KMS-11 (cell line): ENCODE measurements around the gene SERINC3.

Experiments
- H2AFZ ChIP-seq: fragments of 200-600 bp; sonication (generic); 2 replicates; pipeline ENCODE4 v1.6.1; 2016; ENCODE audit warnings: antibody characterized with exemption, mixed run types, low read depth
- H3K27ac ChIP-seq: fragments of 200-600 bp; sonication (generic); 2 replicates; pipeline ENCODE4 v1.6.1; 2016; ENCODE audit warnings: mild to moderate bottlenecking, mixed run types
- H3K27me3 ChIP-seq: fragments of 200-600 bp; sonication (generic); 2 replicates; pipeline ENCODE4 v1.6.1; 2017; ENCODE audit warnings: mild to moderate bottlenecking, low read depth, mixed run types, moderate library complexity; ENCODE audit not compliant: insufficient read depth
- H3K36me3 ChIP-seq: fragments of 200-600 bp; sonication (generic); 2 replicates; pipeline ENCODE4 v1.6.1; 2017; ENCODE audit warnings: mild to moderate bottlenecking, mixed run types; ENCODE audit not compliant: insufficient read depth
- H3K4me1 ChIP-seq: fragments of 200-600 bp; sonication (generic); 2 replicates; pipeline ENCODE4 v1.6.1; 2016; ENCODE audit warnings: mild to moderate bottlenecking, low read depth, mixed run types; ENCODE audit not compliant: poor library complexity, severe bottlenecking
- H3K4me2 ChIP-seq: fragments of 200-600 bp; sonication (generic); 2 replicates; pipeline ENCODE4 v1.7.0; 2016; ENCODE audit warnings: mild to moderate bottlenecking, mixed run types
- H3K4me3 ChIP-seq: fragments of 200-600 bp; sonication (generic); IDR thresholded peaks from 2 replicates; pipeline ENCODE4 v1.6.1; 2017; ENCODE audit warnings: low read depth, low read length, mixed read lengths; ENCODE audit not compliant: insufficient read depth
- H3K79me2 ChIP-seq: fragments of 200-600 bp; sonication (generic); 2 replicates; pipeline ENCODE4 v1.6.1; 2016; ENCODE audit warnings: low read depth, mixed run types; ENCODE audit not compliant: insufficient read depth
- H3K9ac ChIP-seq: fragments of 200-600 bp; sonication (generic); 2 replicates; pipeline ENCODE4 v1.6.1; 2016; ENCODE audit warnings: mild to moderate bottlenecking, mixed run types
- H4K20me1 ChIP-seq: fragments of 200-600 bp; sonication (generic); 2 replicates; pipeline ENCODE4 v1.6.1; 2016; ENCODE audit warnings: mild to moderate bottlenecking, mixed run types; ENCODE audit not compliant: insufficient read depth
- CTCF ChIP-seq: fragments of 200-600 bp; sonication (generic); conservative IDR thresholded peaks from 2 replicates; pipeline ENCODE4 v1.6.1; 2017; ENCODE audit warnings: low read depth, mild to moderate bottlenecking, antibody characterized with exemption, low read length, moderate library complexity, mixed read lengths

SERINC3 gene

DNA sequence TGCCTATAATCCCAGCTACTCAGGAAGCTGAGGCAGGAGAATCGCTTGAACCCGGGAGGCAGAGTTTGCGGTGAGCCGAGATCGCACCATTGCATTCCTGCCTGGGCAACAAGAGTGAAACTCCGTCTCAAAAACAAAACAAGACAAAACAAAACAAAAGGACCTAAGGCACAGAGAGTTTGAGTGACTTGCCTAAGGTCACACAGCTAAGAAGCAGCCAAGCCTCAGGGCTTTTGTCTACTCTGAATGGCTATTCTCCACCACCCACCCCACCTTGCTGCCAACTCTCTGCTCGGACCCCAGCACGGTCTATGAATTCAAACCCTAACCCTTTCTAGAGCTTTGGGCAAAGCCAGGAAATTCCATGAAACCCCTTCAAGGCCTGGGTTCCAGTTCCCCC, 65.3 kb downstream of the SERINC3 start:
- no peak overlapping the region for H3K4me3 ChIP-seq
- no peak for TF ChIP-seq CTCF

GRCh38 chr20:44455126-44455525, 66.7 kb downstream of the SERINC3 start:
- Histone ChIP-seq H3K27ac (no peak overlapping the region), H3K4me1 (no peaks in the 10 kb centered on the region), H3K36me3 (no peaks in the 10 kb centered on the region), H2AFZ (no peak overlapping the region), H3K4me3 (no peak overlapping the region), H3K79me2 (no peaks in the 10 kb centered on the region), H3K27me3 (no peaks in the 10 kb centered on the region), H3K4me2 (no peak overlapping the region), H4K20me1 (no peaks in the 10 kb centered on the region), H3K9ac (no peak overlapping the region)
- no peak for TF ChIP-seq CTCF

More for the DNA sequence above, 65.3 kb downstream of the SERINC3 start:
- Histone ChIP-seq H2AFZ (no peak overlapping the region), H3K4me1 (no peaks in the 10 kb centered on the region), H4K20me1 (no peaks in the 10 kb centered on the region), H3K27ac (no peak overlapping the region), H3K4me2 (no peak overlapping the region), H3K36me3 (no peaks in the 10 kb centered on the region), H3K27me3 (no peaks in the 10 kb centered on the region), H3K79me2 (no peaks in the 10 kb centered on the region), H3K9ac (no peak overlapping the region)

GRCh38 chr20:44454306-44454963, 67.4 kb downstream of the SERINC3 start:
- no peak overlapping the region for H3K4me2 ChIP-seq

DNA sequence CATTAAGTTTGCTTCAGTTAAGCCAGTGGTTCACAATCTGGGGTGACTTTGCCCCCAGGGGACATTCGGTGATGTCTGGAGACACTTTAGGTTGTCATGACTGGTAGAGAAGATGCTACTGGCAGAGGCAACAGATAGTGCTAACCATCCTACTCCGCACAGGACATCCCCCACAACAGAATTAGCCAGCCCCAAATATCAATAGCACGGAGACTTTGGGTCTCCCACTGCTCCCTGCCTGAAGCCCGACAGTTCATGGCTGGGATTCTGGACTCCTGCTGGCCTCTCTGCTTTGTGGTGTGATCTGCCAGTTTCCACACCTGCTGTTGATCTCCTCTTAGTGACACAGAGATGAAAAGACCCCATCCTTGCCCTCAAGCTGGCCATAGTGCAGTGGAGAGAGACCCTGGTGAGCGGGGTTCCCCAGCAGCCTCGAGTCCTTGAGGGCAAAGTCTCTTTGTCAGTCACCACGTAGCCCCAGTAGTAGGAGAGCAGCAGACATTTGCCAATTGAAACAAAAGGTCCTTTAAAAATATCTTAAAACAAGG, 70.9 kb downstream of the SERINC3 start:
- no peaks in the 10 kb centered on the region for H3K36me3 ChIP-seq
- TF ChIP-seq CTCF: no peak
- H2AFZ ChIP-seq: no peak overlapping the region
- no peaks in the 10 kb centered on the region for H3K27me3 ChIP-seq
- no peaks in the 10 kb centered on the region for H3K79me2 ChIP-seq
- H3K27ac ChIP-seq: no peak overlapping the region
- no peak overlapping the region for H3K4me2 ChIP-seq
- no peak overlapping the region for H3K4me3 ChIP-seq
- peaks cover 10% of the 10 kb centered on the region for H3K4me1 ChIP-seq
- no peak overlapping the region for H3K9ac ChIP-seq
- no peaks in the 10 kb centered on the region for H4K20me1 ChIP-seq

More at GRCh38 chr20:44454306-44454963, 67.4 kb downstream of the SERINC3 start:
- TF ChIP-seq CTCF: no peak
- Histone ChIP-seq H3K4me3 (no peak overlapping the region), H3K27me3 (no peaks in the 10 kb centered on the region), H3K36me3 (no peaks in the 10 kb centered on the region), H2AFZ (no peak overlapping the region), H3K4me1 (peaks cover 2% of the 10 kb centered on the region), H3K79me2 (no peaks in the 10 kb centered on the region), H3K9ac (no peak overlapping the region), H4K20me1 (no peaks in the 10 kb centered on the region), H3K27ac (no peak overlapping the region)
